Neuron (in vitro differentiated cells): ENCODE data around the gene TARM1.

Source experiments
- H2AFZ ChIP-seq: one replicate; pipeline ENCODE4 v1.6.1; 2013; ENCODE audit warnings: low read depth, mild to moderate bottlenecking, inconsistent platforms, low read length, moderate library complexity
- H3K27me3 ChIP-seq: one replicate; pipeline ENCODE4 v1.6.1; 2013; ENCODE audit warnings: low read length; ENCODE audit not compliant: insufficient read depth
- H3K36me3 ChIP-seq: one replicate; pipeline ENCODE4 v1.6.1; 2013; ENCODE audit warnings: low read length; ENCODE audit not compliant: insufficient read depth
- H3K4me1 ChIP-seq: one replicate; pipeline ENCODE4 v1.6.1; 2013; ENCODE audit warnings: low read length; ENCODE audit not compliant: insufficient read depth
- H3K4me3 ChIP-seq: 2 replicates; pipeline ENCODE4 v1.5.1; 2013; ENCODE audit warnings: mild to moderate bottlenecking, low read length, moderate library complexity
- H3K9me3 ChIP-seq: one replicate; pipeline ENCODE4 v1.6.1; 2013; ENCODE audit warnings: low read length

TARM1 gene

DNA sequence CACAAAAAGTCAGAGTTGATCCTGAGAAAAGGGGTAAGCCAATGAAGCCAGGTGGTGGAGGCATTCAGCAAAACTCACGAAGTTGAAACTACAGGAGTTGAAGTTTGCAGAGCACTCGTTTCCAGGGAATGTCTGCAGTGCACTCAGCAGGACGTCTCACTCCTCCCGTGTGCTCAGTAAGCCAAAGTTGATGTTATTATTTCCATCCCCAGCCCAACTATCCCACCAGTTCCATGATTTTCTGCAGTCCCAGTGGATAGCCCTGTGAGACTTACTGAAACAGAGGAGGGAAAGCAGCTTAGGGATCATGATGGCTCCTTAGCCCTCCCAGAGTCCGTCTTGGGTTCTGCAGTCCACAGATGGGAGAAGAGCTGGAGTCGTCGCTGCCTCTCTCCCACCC, at the start of gene TARM1:
Gene TARM1 (minus strand): TSS at position 334 of the 400 bp plus-strand sequence. CDS start 25 bp downstream, at position 309.
- Histone ChIP-seq H3K9me3 (no peaks in the 10 kb centered on the region), H3K27me3 (no peaks in the 10 kb centered on the region), H3K36me3 (no peaks in the 10 kb centered on the region), H3K4me1 (no peaks in the 10 kb centered on the region), H3K4me3 (no peak within 1 kb of the TSS), H2AFZ (no peak within 1 kb of the TSS)

DNA sequence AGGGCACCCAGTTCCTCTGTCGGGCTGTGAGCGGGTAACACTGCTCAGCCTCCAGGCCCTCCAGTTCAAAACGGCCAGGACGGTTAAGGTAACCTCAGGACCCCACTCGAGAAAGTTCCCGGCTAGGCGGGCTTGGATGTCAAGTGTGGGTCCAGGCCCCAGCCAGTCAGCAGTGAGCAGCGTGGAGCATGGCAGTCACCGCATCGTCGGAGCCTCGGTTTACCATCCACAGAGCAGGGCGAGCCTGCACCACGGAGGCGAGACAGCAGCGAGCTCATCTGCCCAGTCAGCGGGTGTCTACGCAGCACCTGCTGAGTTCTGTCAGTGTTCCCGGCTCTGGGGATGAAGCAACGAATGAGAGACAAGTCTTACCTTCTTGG, 48.4 kb upstream of the TARM1 start:
- Histone ChIP-seq H3K9me3 (no peaks in the 10 kb centered on the region), H3K36me3 (peaks cover 60% of the 10 kb centered on the region), H3K4me1 (no peaks in the 10 kb centered on the region), H2AFZ (no peak overlapping the region), H3K27me3 (no peaks in the 10 kb centered on the region), H3K4me3 (no peak overlapping the region)

DNA sequence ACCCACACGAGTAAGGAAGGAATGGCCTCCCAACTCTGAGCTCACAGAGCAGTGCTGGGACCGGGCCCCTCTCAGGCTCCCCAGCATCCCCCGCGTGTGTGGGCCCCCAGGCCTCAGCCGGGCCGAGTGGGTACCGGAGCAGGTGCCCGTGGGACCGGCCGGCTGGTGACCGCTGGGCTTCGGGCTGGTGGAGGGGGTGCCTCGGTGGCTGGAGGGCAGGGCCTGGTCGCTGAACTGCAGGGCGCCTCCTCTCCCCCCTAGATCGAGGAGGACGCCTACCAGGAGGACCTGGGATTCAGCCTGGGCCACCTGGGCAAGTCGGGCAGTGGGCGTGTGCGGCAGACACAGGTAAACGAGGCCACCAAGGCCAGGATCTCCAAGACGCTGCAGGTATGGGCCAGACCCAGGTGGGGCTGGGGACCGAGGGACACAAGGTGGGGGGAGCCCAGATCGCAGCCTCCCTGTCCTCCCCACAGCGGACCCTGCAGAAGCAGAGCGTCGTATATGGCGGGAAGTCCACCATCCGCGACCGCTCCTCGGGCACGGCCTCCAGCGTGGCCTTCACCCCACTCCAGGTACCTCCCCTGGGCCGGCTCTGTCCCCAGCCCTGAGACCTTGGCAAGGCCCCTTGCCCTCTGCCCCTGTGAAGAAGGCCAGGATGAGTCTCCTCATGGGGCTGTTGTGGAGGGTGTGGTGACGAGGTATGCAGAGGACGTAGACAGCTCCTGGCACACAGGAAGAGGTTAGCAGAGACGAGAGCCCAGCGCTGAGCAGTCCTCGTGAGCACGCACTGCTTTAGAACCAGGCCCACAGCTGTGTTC, 47.8 kb upstream of the TARM1 start:
- no peak overlapping the region for H3K4me3 ChIP-seq
- peaks cover 65% of the 10 kb centered on the region for H3K36me3 ChIP-seq
- no peaks in the 10 kb centered on the region for H3K4me1 ChIP-seq
- H3K9me3 ChIP-seq, result no peaks in the 10 kb centered on the region
- no peaks in the 10 kb centered on the region for H3K27me3 ChIP-seq
- H2AFZ ChIP-seq, result no peak overlapping the region

DNA sequence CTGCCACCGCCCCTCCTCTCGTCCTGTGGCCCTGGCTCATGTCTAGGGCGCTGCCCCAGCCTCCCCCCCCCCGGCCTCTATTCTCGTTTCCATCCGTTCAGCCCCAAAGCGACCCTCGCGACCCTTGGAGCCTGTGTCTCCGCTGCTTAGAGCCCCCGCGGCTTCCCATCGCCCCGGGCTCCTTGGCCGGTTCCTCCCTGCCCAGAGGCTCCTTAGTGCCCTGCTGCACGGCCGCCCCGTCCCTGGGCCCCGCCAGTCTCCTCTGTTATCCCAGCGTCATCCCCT, 47.2 kb upstream of the TARM1 start:
- H3K27me3 ChIP-seq, result no peaks in the 10 kb centered on the region
- H3K4me3 ChIP-seq, result no peak overlapping the region
- H3K9me3 ChIP-seq, result no peaks in the 10 kb centered on the region
- H2AFZ ChIP-seq, result no peak overlapping the region
- no peaks in the 10 kb centered on the region for H3K4me1 ChIP-seq
- H3K36me3 ChIP-seq, result peaks cover 71% of the 10 kb centered on the region

DNA sequence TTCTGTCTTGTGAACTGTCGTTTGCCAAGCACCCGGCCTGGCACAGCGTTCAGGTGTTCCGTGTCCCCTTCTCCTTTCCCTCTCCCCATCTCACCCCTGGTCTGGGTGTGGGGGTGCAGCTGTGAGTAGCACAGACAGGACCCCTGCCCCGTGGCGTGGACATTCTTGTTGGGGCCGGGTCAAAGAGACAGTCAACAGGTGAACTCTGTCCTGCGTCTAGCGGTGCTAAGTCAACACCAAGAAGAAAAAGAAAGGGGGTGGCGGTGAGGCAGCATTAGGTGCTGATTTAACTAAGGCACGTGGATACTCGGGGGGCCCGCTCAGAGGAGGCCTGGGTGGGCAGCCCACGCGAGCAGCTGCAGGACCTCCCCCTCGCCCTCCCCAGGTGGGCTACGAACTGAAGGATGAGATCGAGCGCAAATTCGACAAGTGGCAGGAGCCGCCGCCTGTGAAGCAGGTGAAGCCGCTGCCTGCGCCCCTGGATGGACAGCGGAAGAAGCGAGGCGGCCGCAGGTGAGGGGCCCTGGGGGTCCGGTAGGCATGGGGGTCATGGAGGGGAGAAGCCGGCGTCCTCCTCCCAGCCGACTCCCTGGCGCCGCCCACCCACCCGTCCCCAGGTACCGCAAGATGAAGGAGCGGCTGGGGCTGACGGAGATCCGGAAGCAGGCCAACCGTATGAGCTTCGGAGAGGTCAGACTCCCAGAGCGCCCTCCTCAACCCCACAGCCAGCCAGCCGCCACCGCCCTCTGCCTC, 46.7 kb upstream of the TARM1 start:
- no peak overlapping the region for H2AFZ ChIP-seq
- H3K9me3 ChIP-seq, result no peaks in the 10 kb centered on the region
- no peaks in the 10 kb centered on the region for H3K27me3 ChIP-seq
- H3K4me3 ChIP-seq, result no peak overlapping the region
- no peaks in the 10 kb centered on the region for H3K4me1 ChIP-seq
- H3K36me3 ChIP-seq, result peaks cover 76% of the 10 kb centered on the region

DNA sequence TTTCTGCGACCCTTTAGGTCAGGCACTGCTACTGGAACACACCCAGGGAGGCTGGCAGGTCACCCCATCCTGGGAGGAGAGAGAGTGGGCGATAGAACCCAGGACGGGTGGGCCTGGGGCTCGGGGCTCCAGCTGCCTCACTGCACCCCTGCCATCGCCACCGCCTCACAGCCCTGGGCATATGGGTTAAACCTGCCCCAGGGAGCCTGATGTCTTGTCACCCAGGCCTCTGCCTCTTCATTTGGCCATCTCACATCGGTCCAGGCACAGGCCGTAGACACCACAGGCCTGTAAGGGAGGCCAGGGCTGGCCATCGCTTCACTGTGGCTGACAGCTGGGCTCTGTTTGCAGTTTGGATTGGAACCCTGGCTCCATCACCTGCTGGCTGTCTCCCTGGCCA, 44.5 kb upstream of the TARM1 start:
- Histone ChIP-seq H3K27me3 (no peaks in the 10 kb centered on the region), H3K36me3 (peaks cover 81% of the 10 kb centered on the region), H3K4me1 (no peaks in the 10 kb centered on the region), H3K4me3 (no peak overlapping the region), H3K9me3 (no peaks in the 10 kb centered on the region), H2AFZ (no peak overlapping the region)

DNA sequence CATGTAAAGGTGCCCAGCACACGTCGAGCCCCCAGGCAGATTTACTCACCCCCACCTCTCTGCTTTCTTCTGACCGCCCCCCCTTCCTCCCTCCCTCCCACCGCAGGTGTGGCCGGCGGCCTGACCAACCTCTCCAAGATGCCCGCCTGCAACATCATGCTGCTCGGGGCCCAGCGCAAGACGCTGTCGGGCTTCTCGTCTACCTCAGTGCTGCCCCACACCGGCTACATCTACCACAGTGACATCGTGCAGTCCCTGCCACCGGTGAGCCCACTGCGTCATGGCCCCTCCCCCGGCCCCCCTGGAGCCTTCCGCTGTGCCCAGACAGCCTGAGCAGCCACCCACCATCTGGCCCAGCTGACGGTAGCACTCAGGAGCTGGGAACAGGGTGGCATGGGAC, 43.2 kb upstream of the TARM1 start:
- Histone ChIP-seq H3K4me1 (no peaks in the 10 kb centered on the region), H3K4me3 (no peak overlapping the region), H3K9me3 (no peaks in the 10 kb centered on the region), H2AFZ (no peak overlapping the region), H3K27me3 (no peaks in the 10 kb centered on the region), H3K36me3 (peaks cover 82% of the 10 kb centered on the region)

DNA sequence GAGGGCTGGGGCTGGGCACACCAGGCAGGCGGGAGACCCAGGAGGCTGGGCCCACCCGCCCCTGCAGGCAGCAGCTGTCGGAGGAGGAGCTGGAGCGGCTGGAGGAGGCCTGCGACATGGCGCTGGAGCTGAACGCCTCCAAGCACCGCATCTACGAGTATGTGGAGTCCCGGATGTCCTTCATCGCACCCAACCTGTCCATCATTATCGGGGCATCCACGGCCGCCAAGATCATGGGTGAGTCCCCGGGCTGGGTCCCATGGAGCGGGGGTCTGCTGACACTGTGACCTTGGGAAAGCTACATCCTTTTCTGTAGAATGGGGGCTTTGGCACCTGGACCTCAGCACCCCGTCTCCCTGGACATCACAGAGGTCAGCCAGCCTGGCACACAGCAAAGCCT, 42.5 kb upstream of the TARM1 start:
- H3K36me3 ChIP-seq, result peaks cover 78% of the 10 kb centered on the region
- H3K27me3 ChIP-seq, result no peaks in the 10 kb centered on the region
- no peaks in the 10 kb centered on the region for H3K9me3 ChIP-seq

DNA sequence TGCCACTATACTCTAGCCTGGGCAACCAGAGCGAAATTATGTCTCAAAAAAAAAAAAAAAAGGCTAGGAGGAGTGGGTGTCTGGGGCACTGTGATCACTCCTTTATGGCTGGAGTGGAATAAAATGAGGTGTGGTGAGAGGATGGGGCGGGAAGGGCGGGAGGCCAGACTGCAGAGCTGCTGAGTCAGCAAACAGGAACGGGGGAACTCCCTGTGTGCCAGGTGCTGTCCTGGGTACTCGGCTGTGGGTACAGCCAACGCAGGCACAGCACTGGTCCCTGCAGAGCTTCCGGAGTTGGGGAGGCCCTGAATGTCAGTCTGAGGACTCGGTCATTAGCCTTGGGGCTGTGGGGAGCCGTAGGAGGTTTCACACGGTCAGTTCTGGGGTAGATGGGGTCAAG, 40.1 kb upstream of the TARM1 start:
- Histone ChIP-seq H3K27me3 (no peaks in the 10 kb centered on the region), H3K36me3 (peaks cover 68% of the 10 kb centered on the region), H3K4me1 (peaks cover 7% of the 10 kb centered on the region), H3K9me3 (no peaks in the 10 kb centered on the region), H3K4me3 (no peak overlapping the region), H2AFZ (no peak overlapping the region)

More for the DNA sequence above, 42.5 kb upstream of the TARM1 start:
- Histone ChIP-seq H2AFZ (no peak overlapping the region), H3K4me1 (no peaks in the 10 kb centered on the region), H3K4me3 (no peak overlapping the region)

DNA sequence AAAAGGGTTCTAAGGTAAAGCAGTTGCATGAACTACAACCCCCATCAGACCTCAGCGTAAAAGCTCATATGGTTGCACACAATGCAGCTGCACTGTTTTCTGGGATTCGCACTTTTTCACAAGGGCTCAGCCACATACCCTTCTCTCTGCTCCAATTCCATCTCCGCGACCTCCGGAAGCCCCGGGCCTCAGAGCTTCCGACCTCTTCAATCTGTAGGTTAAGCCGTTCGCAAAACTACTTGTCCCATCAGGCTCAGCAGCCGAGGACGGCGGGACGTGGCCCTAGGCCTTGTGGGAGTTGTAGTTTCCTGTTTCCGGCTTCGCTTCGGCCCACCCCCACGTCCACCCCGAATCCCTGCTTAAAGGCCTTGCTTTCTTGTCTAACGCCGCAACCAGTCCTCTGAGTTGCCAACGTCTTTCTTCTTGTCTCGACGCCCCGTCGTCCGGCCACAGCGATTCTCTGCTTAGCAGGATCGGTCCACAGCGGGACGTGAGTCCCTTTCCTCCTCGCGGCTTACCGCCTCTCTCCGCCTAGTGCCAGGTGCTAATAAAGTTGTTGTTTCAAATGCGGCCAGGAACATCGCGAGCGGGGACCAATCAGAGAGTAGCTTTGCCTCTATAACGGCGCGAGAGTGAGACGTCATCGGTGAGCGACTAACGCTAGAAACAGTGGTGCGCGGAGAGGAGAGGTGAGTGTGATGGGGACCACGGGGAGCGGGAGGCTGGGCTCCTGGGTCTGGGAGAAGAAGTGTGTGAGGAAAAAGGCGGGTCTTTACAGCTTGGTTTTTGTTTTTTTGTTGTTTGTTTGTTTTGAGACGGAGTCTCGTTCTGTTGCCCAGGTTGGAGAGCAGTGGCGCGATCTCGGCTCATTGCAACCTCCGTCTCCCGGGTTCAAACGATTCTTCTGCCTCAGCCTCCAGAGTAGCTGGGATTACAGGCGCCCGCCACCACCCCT, 34.2 kb upstream of the TARM1 start, which contains the start of the genes PRPF31 and TFPT:
Gene PRPF31 (plus strand): TSS at position 646 of the 955 bp plus-strand sequence. CDS start 2,525 bp downstream, outside the sequence.
Gene TFPT (minus strand): TSS at position 549 of the 955 bp plus-strand sequence. CDS start 388 bp downstream, at position 161.
- Histone ChIP-seq H3K4me3 (peak within 1 kb of the TSS; percentile 57), H3K36me3 (peaks cover 27% of the 10 kb centered on the region), H3K9me3 (no peaks in the 10 kb centered on the region), H3K27me3 (no peaks in the 10 kb centered on the region), H3K4me1 (peaks cover 15% of the 10 kb centered on the region), H2AFZ (no peak within 1 kb of the TSS)

DNA sequence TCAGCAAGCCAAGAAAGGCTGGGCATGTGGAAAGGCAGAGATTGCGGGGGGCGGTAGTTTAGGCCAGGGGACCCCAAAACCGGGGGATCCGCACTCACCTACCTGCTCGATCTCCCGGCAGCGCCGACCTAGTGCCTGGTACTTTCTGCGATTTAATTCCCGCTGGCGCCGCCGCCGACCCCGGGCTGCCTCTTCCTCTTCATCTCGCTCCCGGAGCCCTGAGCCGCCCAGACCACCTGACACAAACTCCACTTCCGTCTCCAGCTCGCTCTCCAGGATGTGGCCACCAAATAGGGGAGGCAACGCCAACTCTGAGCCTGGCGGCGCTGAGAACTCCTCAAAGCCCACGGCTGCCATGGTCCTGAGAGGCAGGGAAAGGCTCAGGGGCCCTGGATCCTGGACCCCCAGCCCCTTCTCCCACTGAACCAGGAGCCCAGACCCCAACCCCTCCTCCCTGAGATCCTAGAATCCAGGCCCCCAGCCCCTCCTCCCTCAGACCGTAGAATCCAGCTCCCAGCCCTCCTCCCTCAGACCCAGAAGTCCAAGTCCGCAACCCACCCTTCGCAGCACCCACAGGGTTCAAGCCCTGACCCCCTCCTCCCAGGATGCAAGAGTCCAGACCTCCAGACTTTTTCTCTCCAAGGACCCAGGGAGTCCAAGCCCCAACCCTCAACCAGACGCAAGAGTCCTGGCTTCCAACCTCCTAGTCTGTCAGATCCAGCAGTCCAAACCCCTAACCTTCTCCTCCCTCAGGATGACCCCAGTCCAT, 33.4 kb upstream of the TARM1 start:
- H3K4me1 ChIP-seq, result peaks cover 15% of the 10 kb centered on the region
- H3K36me3 ChIP-seq, result peaks cover 28% of the 10 kb centered on the region
- H3K9me3 ChIP-seq, result no peaks in the 10 kb centered on the region
- H2AFZ ChIP-seq, result no peak overlapping the region
- no peaks in the 10 kb centered on the region for H3K27me3 ChIP-seq
- peak overlapping the region; percentile 57 for H3K4me3 ChIP-seq

DNA sequence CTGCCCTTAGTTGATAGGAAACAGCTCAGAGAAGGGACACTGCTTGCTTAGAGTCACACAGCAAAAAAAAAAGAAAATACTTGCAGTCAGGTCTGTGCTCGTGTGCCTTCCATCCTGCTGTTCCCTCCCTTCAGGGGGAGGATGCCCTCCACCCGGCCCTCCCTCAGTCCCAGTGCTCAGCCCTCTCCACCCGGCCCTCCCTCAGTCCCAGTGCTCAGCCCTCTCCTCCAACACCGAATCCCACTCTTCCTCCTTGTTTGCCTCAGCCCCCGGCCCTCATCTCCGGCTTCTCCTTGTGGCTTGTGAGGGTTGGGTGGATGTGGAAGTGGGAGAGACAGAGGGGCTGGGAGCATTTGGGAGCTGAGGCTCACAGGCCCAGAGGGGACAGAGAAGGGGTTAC, 28.5 kb upstream of the TARM1 start:
- no peaks in the 10 kb centered on the region for H3K27me3 ChIP-seq
- H3K36me3 ChIP-seq, result peaks cover 50% of the 10 kb centered on the region
- H3K4me3 ChIP-seq, result no peak overlapping the region
- H3K9me3 ChIP-seq, result no peaks in the 10 kb centered on the region
- H2AFZ ChIP-seq, result no peak overlapping the region
- peaks cover 6% of the 10 kb centered on the region for H3K4me1 ChIP-seq
